HG03139 (cell line): Measurements from ENCODE around the gene PSMA3.
"Not testable (repeated sequence)": the region's sequence is repeated elsewhere in the genome, so short reads cannot be mapped to it uniquely, and the experiment has no call there.

Experiments used
- ATAC-seq: cut with Tn5 transposase; IDR thresholded peaks from one replicate; pipeline ENCODE4 v1.9.1; 2021; ENCODE audit not compliant: unreplicated experiment

PSMA3 gene

GRCh38 chr14:58244556-58245387 is at the start of gene PSMA3:
PSMA3 (plus strand) TSS chr14:58244843; CDS start chr14:58244921, 78 bp downstream.
- ATAC-seq: peak; percentile 89

- ATAC-seq: no peak
Measured at GRCh38 chr14:58196198-58196597, 48.4 kb upstream of the PSMA3 start.

GRCh38 chr14:58198086-58198485 is 46.6 kb upstream of the PSMA3 start:
- ATAC-seq: no peak

- peak; percentile 90 for ATAC-seq
Measured at GRCh38 chr14:58199726-58200479, 44.7 kb upstream of the PSMA3 start, which contains the start of gene ACTR10. ACTR10 (plus strand) TSS chr14:58200149; CDS start chr14:58200218, 69 bp downstream.

- ATAC-seq: peak; percentile 11
Measured at GRCh38 chr14:58200480-58200841, 44.2 kb upstream of the PSMA3 start.

GRCh38 chr14:58200846-58201245 is 43.8 kb upstream of the PSMA3 start:
- no peak for ATAC-seq

- ATAC-seq: no peak
Measured at GRCh38 chr14:58213176-58213575, 31.5 kb upstream of the PSMA3 start.

GRCh38 chr14:58215191-58215914 is 29.3 kb upstream of the PSMA3 start:
- no peak for ATAC-seq

GRCh38 chr14:58216544-58216943 is 28.1 kb upstream of the PSMA3 start:
- no peak for ATAC-seq

- ATAC-seq: no peak
Measured at GRCh38 chr14:58227096-58227819, 17.4 kb upstream of the PSMA3 start.

- ATAC-seq: no peak
Measured at GRCh38 chr14:58238252-58239243, 6.1 kb upstream of the PSMA3 start.

- no peak for ATAC-seq
Measured at GRCh38 chr14:58239244-58240195, 5.1 kb upstream of the PSMA3 start.

GRCh38 chr14:58243790-58244555 is 670 bp upstream of the PSMA3 start:
- peak; percentile 29 for ATAC-seq

- ATAC-seq: no peak
Measured at GRCh38 chr14:58245562-58245961, 919 bp downstream of the PSMA3 start.

- no peak for ATAC-seq
Measured at GRCh38 chr14:58249611-58250010, 5.0 kb downstream of the PSMA3 start.

- no peak for ATAC-seq
Measured at GRCh38 chr14:58258156-58258555, 13.5 kb downstream of the PSMA3 start.

- ATAC-seq: not testable (repeated sequence)
Measured at GRCh38 chr14:58262005-58262404, 17.4 kb downstream of the PSMA3 start.

GRCh38 chr14:58265401-58265800 is 20.8 kb downstream of the PSMA3 start:
- ATAC-seq: no peak
